ENCODE measurements around the gene BSND. TPM values are rescaled to one million over a fixed set of nuclear protein-coding genes. Genes with fewer than 3 reads are reported as not detected.

BSND gene
- total RNA-seq, 1 experiment from 2014 or later = 0.42 TPM

- TF ChIP-seq CREM (CRISPR knock-in tag; IDR thresholded peaks at IDR 0.05) = no peak
Observed at GRCh38 chr1:54998100-54998499, 633 bp upstream of the BSND start (continued).

GRCh38 chr1:55000110-55001085, 1.7 kb downstream of the BSND start:
- Mint-ChIP-seq H3K4me3 (no peak overlapping the region), H3K9me3 (peaks cover 3% of the 10 kb centered on the region; the same call in 1 of the 2 replicates), H3K27me3 (ENCODE audit: low read depth) (peaks cover 61% of the 10 kb centered on the region), H3K36me3 (no peaks in the 10 kb centered on the region), H3K4me1 (peaks cover 24% of the 10 kb centered on the region), H3K27ac (no peak overlapping the region)
- ATAC-seq (no peak), DNase-seq (ENCODE audit: low spot score) (no peak)
- TF ChIP-seq SP1 (CRISPR knock-in tag; conservative IDR thresholded peaks at IDR 0.05) = no peak
- TF ChIP-seq IRF2 (CRISPR knock-in tag; IDR thresholded peaks at IDR 0.05; ENCODE audit: borderline replicate concordance, low read depth) = no peak
- no peak for TF ChIP-seq RELA (CRISPR knock-in tag; IDR thresholded peaks at IDR 0.05; ENCODE audit: borderline replicate concordance)
- TF ChIP-seq CBFB (CRISPR knock-in tag; IDR thresholded peaks at IDR 0.05; ENCODE audit: low read depth) = no peak
- no peak for TF ChIP-seq GTF2I (CRISPR knock-in tag; conservative IDR thresholded peaks at IDR 0.05)
- TF ChIP-seq FOXK1 (CRISPR knock-in tag; IDR thresholded peaks at IDR 0.05) = no peak
- no peak for TF ChIP-seq PRRX2 (CRISPR knock-in tag; IDR thresholded peaks at IDR 0.05)
- no peak for TF ChIP-seq CREM (CRISPR knock-in tag; IDR thresholded peaks at IDR 0.05)
- no peak for TF ChIP-seq HMGA2 (CRISPR knock-in tag; IDR thresholded peaks at IDR 0.05)
- TF ChIP-seq MYBL2 (CRISPR knock-in tag; IDR thresholded peaks at IDR 0.05) = no peak
- TF ChIP-seq ZNF512 (CRISPR knock-in tag; IDR thresholded peaks at IDR 0.05; ENCODE audit: borderline replicate concordance) = no peak
- TF ChIP-seq SMAD4 (CRISPR knock-in tag; IDR thresholded peaks at IDR 0.05) = no peak
- TF ChIP-seq TP53 (CRISPR knock-in tag; IDR thresholded peaks at IDR 0.05) = no peak
- POLR2A ChIA-PET = interaction anchor here (0.6 kb wide), 1 partner anchor 1041 kb away, joined by 5 read pairs; no protein-coding TSS in a partner anchor
- CTCF ChIA-PET = interaction anchor here (0.6 to 11.2 kb wide), 4 partner anchors 9 to 52 kb away, joined by 3 to 373 read pairs (median 88); no protein-coding TSS in a partner anchor

- ATAC-seq (no peak), DNase-seq (ENCODE audit: low spot score) (no peak)
- H3K4me1 Mint-ChIP-seq = peaks cover 16% of the 10 kb centered on the region
- H3K27me3 Mint-ChIP-seq (ENCODE audit: low read depth) = peaks cover 52% of the 10 kb centered on the region
- H3K27ac Mint-ChIP-seq = no peak overlapping the region
- TF ChIP-seq AFF4 (CRISPR knock-in tag; IDR thresholded peaks at IDR 0.05; ENCODE audit: borderline replicate concordance) (no peak), ESRRA (CRISPR knock-in tag; IDR thresholded peaks at IDR 0.05; ENCODE audit: borderline replicate concordance) (no peak), SMAD4 (CRISPR knock-in tag; IDR thresholded peaks at IDR 0.05) (no peak), IRF2 (CRISPR knock-in tag; IDR thresholded peaks at IDR 0.05; ENCODE audit: borderline replicate concordance, low read depth) (no peak), EMX1 (CRISPR knock-in tag; IDR thresholded peaks at IDR 0.05) (no peak), ZNF317 (CRISPR knock-in tag; IDR thresholded peaks at IDR 0.05; ENCODE audit: borderline replicate concordance, low read depth) (no peak), ZNF121 (CRISPR knock-in tag; IDR thresholded peaks at IDR 0.05) (no peak), ZNF281 (CRISPR knock-in tag; IDR thresholded peaks at IDR 0.05) (no peak)
- ChIA-PET POLR2A (interaction anchor here (0.6 kb wide), 1 partner anchor 43 kb away, joined by 3 read pairs; no protein-coding TSS in a partner anchor), CTCF (interaction anchor here (0.6 to 11.2 kb wide), 4 partner anchors 9 to 53 kb away, joined by 3 to 373 read pairs (median 90); no protein-coding TSS in a partner anchor)
- H3K36me3 Mint-ChIP-seq = no peaks in the 10 kb centered on the region
- H3K4me3 Mint-ChIP-seq = no peak overlapping the region
- peaks cover under 1% of the 10 kb centered on the region; the same call in 1 of the 2 replicates for H3K9me3 Mint-ChIP-seq
Observed at GRCh38 chr1:55001311-55001710, 2.6 kb downstream of the BSND start.
